K562 (cell line): Measurements from ENCODE around the gene CYLD. TPM values are rescaled to one million over a fixed set of nuclear protein-coding genes. Genes with fewer than 3 reads are reported as not detected.

ENCODE experiments used
- ATAC-seq: fragments of 200-7000 bp; cut with Tn5 transposase; 3 replicates; pipeline ENCODE4 v1.9.1; 2020; ENCODE audit warnings: moderate library complexity
- BruUV-seq: library from RNA; stranded (reverse); fragments of 400-500 nt; replicated peaks from 2 replicates; lab custom pipeline; 2021; lab: Mats Ljungman, UMichigan
- CTCF ChIA-PET: fragments of 300-600 bp; formaldehyde crosslinking; extraction: SDS; loops from one replicate; lab custom pipeline; 2021; ENCODE audit warnings: low intra/inter-chr PET ratio; lab: Yijun Ruan, JAX
- POLR2A ChIA-PET: fragments of 300-600, 350-650 bp; sonication (Branson Sonifier 250); formaldehyde crosslinking; extraction: SDS; loops from one replicate; lab custom pipeline; 2021; ENCODE audit warnings: antibody characterized with exemption, inconsistent platforms; lab: Yijun Ruan, JAX
- DNase-seq, 4 experiments: peaks; one replicate each; pipeline versions ENCODE4 v3.0.0 to v3.0.0-alpha.2; 2011 to 2018; ENCODE audit warnings: low spot score in 3 of 4, mixed read lengths in 3 of 4; ENCODE audit errors: extremely low read depth in 1 of 4
- FAIRE-seq: peaks from 2 replicates; lab custom pipeline; 2011; peaks lifted over from hg19 to GRCh38; lab: Jason Lieb, UNC
- H2AFZ ChIP-seq: 2 replicates; pipeline ENCODE4 v1.6.0; 2011; ENCODE audit warnings: low read depth, low read length, control low read depth, inconsistent platforms
- H3K27ac ChIP-seq: fragments of 200-600 bp; 3 replicates; pipeline ENCODE4 v1.8.0; 2011; ENCODE audit warnings: low read depth, mild to moderate bottlenecking, control low read depth, inconsistent platforms, low read length, moderate library complexity, mixed read lengths; ENCODE audit errors: extremely low read depth
- H3K27me3 ChIP-seq, 2 experiments: fragments of 300-600 bp in 1 of 2; 2 replicates in 1 of 2; 3 replicates in 1 of 2; pipeline versions ENCODE4 v1.6.0 to v1.8.0; 2011; ENCODE audit warnings: inconsistent platforms in 2 of 2, low read length in 2 of 2, mild to moderate bottlenecking in 1 of 2, mixed read lengths in 1 of 2, moderate library complexity in 1 of 2; ENCODE audit not compliant: control insufficient read depth in 2 of 2, insufficient read depth in 2 of 2
- H3K36me3 ChIP-seq: fragments of 300-600 bp; 3 replicates; pipeline ENCODE4 v1.8.0; 2011; ENCODE audit warnings: mild to moderate bottlenecking, low read length, inconsistent platforms; ENCODE audit not compliant: control insufficient read depth, insufficient read depth
- H3K4me1 ChIP-seq, 2 experiments: fragments of 200-600 bp in 1 of 2; replicated peaks in 1 of 2; 2 replicates in 1 of 2; 3 replicates in 1 of 2; pipeline versions ENCODE4 v1.5.1 to v1.8.0; 2011; ENCODE audit warnings: inconsistent platforms in 2 of 2, low read length in 2 of 2, mild to moderate bottlenecking in 1 of 2, mixed read lengths in 1 of 2, moderate library complexity in 1 of 2; ENCODE audit not compliant: control insufficient read depth in 2 of 2, insufficient read depth in 2 of 2
- H3K4me2 ChIP-seq: 2 replicates; pipeline ENCODE4 v1.6.1; 2011; ENCODE audit warnings: low read length, control low read depth, inconsistent platforms, mixed read lengths; ENCODE audit not compliant: insufficient read depth
- H3K4me3 ChIP-seq: fragments of 200-600 bp; sonication (generic), shearing (Covaris generic); 2 replicates; pipeline ENCODE4 v1.5.1; 2016; ENCODE audit warnings: control low read depth, inconsistent platforms
- H3K79me2 ChIP-seq: fragments of 200-600 bp; 3 replicates; pipeline ENCODE4 v1.8.0; 2011; ENCODE audit warnings: low read length, inconsistent platforms; ENCODE audit not compliant: control insufficient read depth, insufficient read depth
- H3K9ac ChIP-seq, 2 experiments: 2 replicates each; pipeline versions ENCODE4 v1.6.0 to v1.6.1; 2011; ENCODE audit warnings: low read depth in 2 of 2, low read length in 2 of 2, control low read depth in 1 of 2, inconsistent platforms in 1 of 2, mild to moderate bottlenecking in 1 of 2, mixed read lengths in 1 of 2; ENCODE audit not compliant: insufficient read depth in 1 of 2
- H3K9me1 ChIP-seq: one replicate; pipeline ENCODE4 v1.6.0; 2011; ENCODE audit warnings: inconsistent platforms, mild to moderate bottlenecking, low read length, moderate library complexity; ENCODE audit not compliant: control insufficient read depth, insufficient read depth
- H3K9me3 ChIP-seq: replicated peaks from 2 replicates; pipeline ENCODE4 v1.5.1; 2011; ENCODE audit warnings: low read depth, low read length, inconsistent platforms; ENCODE audit not compliant: control insufficient read depth, insufficient read depth
- H4K20me1 ChIP-seq: replicated peaks from 2 replicates; pipeline ENCODE4 v1.6.1; 2011; ENCODE audit warnings: low read length, inconsistent platforms, mixed read lengths; ENCODE audit not compliant: control insufficient read depth, insufficient read depth
- BDP1 ChIP-seq: IDR thresholded peaks from 3 replicates; pipeline ENCODE4 v1.6.1; 2011; ENCODE audit not compliant: insufficient read length, insufficient read depth
- BRD4 ChIP-seq: fragments of 200-600 bp; sonication (generic); IDR thresholded peaks from 2 replicates; pipeline ENCODE4 v1.6.1; 2017; ENCODE audit warnings: inconsistent platforms
- ETS2 ChIP-seq: IDR thresholded peaks from 2 replicates; pipeline ENCODE4 v1.6.1; 2016; ENCODE audit warnings: borderline replicate concordance, missing genetic modification characterization, mild to moderate bottlenecking, moderate library complexity, missing compliant biosample characterization; ENCODE audit not compliant: poor library complexity, severe bottlenecking
- FOXJ2 ChIP-seq: fragments of 200-800 bp; sonication (Bioruptor generic); IDR thresholded peaks from 2 replicates; pipeline ENCODE4 v1.6.1; 2016; ENCODE audit warnings: missing genetic modification characterization, missing compliant biosample characterization
- FUS ChIP-seq: fragments of 200-400 bp; formaldehyde crosslinking; optimal IDR thresholded peaks from 2 replicates; pipeline ENCODE3; 2017; ENCODE audit warnings: low read depth, low read length
- MXI1 ChIP-seq: IDR thresholded peaks from 2 replicates; pipeline ENCODE4 v1.6.1; 2011; ENCODE audit warnings: low read depth, mild to moderate bottlenecking, improper control_type of control experiment, low read length
- RB1 ChIP-seq: fragments of 450-650 bp; IDR thresholded peaks from 2 replicates; pipeline ENCODE4 v1.6.1; 2017; ENCODE audit warnings: low read depth, mild to moderate bottlenecking
- RBM17 ChIP-seq: fragments of 200-400 bp; formaldehyde crosslinking; IDR thresholded peaks from 2 replicates; pipeline ENCODE4 v1.6.1; 2017; ENCODE audit warnings: low read depth, mild to moderate bottlenecking, low read length, borderline replicate concordance
- STAT5A ChIP-seq: IDR thresholded peaks from 2 replicates; pipeline ENCODE4 v1.6.1; 2012; ENCODE audit warnings: low read length, inconsistent platforms, borderline replicate concordance
- STAT5B ChIP-seq: fragments of 250-450 bp; sonication (Bioruptor Pico); IDR thresholded peaks from 2 replicates; pipeline ENCODE4 v1.8.0; 2021; ENCODE audit warnings: mild to moderate bottlenecking, inconsistent platforms
- ZNF707 ChIP-seq: fragments of 250-450 bp; sonication (Bioruptor Pico); conservative IDR thresholded peaks from 2 replicates; pipeline ENCODE4 v1.8.0; 2022; ENCODE audit warnings: inconsistent platforms, mild to moderate bottlenecking, moderate library complexity
- WGBS: fragments of 100-300 bp; shearing (Covaris generic); methylation state at CpG from one replicate; pipeline ENCODE4 v1.1.6; 2016; ENCODE audit warnings: low coverage, mixed read lengths; ENCODE audit not compliant: insufficient coverage; ENCODE audit errors: missing lambda C conversion rate; 5-methylcytosine and 5-hydroxymethylcytosine counted together
- in situ Hi-C: fragments of 300-500 bp; cut with MboI; formaldehyde crosslinking; loops from 4 replicates; pipeline ENCODE4 v1.15.0; 2018; ENCODE audit warnings: inconsistent platforms, mixed read lengths
- intact Hi-C: fragments of 100-400 bp; cut with micrococcal nuclease; formaldehyde crosslinking; loops from 2 replicates; pipeline ENCODE4 v1.14.2; 2022
- polyA plus RNA-seq, 8 experiments: library from polyadenylated mRNA; depleted of rRNA in 4 of 8; stranded (reverse) in 5 of 8; unstranded in 3 of 8; fragments of >200 nt; fragmentation: Nextera tagmentation in 2 of 8; fragmentation: Illumina TruSeq in 1 of 8; extraction: Ambion mirVana in 2 of 8; extraction: Trizol in 1 of 8; gene quantifications; 2 replicates each; pipeline versions ENCODE4 v1.2.1 to v1.2.3, GENCODE V29; 2011 to 2014; ENCODE audit warnings: inconsistent platforms in 1 of 8, missing spikeins in 1 of 8
- total RNA-seq, 7 experiments: library from RNA; depleted of rRNA in 6 of 7; stranded (reverse); fragments of >200 nt in 6 of 7; fragmentation: Illumina TruSeq in 2 of 7; extraction: Trizol in 2 of 7; gene quantifications; 2 replicates each; pipeline versions ENCODE4 v1.2.1 to v1.2.3, GENCODE V29; 2011 to 2021; ENCODE audit warnings: low replicate concordance in 1 of 7
- TF ChIP-seq, protein P1 (sequence below): sonication (generic); formaldehyde crosslinking; IDR thresholded peaks from 2 replicates; pipeline ENCODE4 v1.9.0; 2022; ENCODE audit warnings: mild to moderate bottlenecking, missing genetic modification reagents
- TF ChIP-seq, protein P2 (sequence below), 2 experiments: fragments of 450-650 bp; IDR thresholded peaks; 2 replicates each; pipeline ENCODE4 v1.6.1; 2016; ENCODE audit warnings: mild to moderate bottlenecking in 2 of 2, borderline replicate concordance in 1 of 2, low read depth in 1 of 2, moderate library complexity in 1 of 2
- TF ChIP-seq, protein P3 (sequence below): sonication (generic); formaldehyde crosslinking; IDR thresholded peaks from 2 replicates; pipeline ENCODE4 v1.9.0; 2022; ENCODE audit warnings: mild to moderate bottlenecking, missing genetic modification reagents

The CYLD gene
- total and polyA plus RNA-seq, 9 of the 15 experiments (the other 6 are each of a cell fraction or from before 2014, with no cell fraction given), result 3.4 to 7.4 (median 5.3) TPM

DNA sequence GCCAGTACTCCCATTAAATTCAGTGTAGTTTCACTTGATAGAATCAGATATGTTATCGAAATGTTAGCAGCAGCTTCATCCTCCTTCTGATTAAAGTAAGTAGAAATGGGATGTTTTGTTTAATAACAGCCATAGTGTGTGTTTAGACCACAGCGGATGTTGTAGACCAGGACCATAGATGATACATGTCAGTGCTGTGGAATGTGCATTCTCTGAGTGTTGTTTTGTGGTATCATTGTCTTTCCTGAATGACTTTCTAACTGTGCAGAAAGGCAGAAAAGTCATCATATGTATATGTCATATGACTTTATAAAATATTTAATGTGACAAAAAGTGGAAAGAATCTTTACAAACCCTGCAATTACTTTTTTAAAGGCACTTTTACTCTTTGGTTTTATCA is 55.6 kb downstream of the CYLD start:
- no TSS peak for BruUV-seq
- POLR2A ChIA-PET, result no interaction called here
- Histone ChIP-seq H3K36me3 (no peaks in the 10 kb centered on the region), H3K9me3 (no peaks in the 10 kb centered on the region), H3K4me2 (no peak overlapping the region), H3K79me2 (no peaks in the 10 kb centered on the region), H4K20me1 (no peaks in the 10 kb centered on the region), H3K4me1 (no peaks in the 10 kb centered on the region), H3K27me3 (peaks cover 0 to 7% of the 10 kb centered on the region in 2 experiments; a peak in 1 of 5 replicates), H3K9me1 (no peaks in the 10 kb centered on the region), H3K4me3 (no peak overlapping the region), H3K27ac (no peak overlapping the region), H2AFZ (no peak overlapping the region), H3K9ac (no peak overlapping the region)
- ATAC-seq, result no peak
- CTCF ChIA-PET, result no interaction called here
- DNase-seq, result no peak
- FAIRE-seq, result no peak
- intact Hi-C loops, result no loop called here
- 36% methylated on average over 2 of the region's 2 CpGs for WGBS
- in situ Hi-C loops, result no loop called here
- TF ChIP-seq RBM17, result no peak
- no peak for TF ChIP-seq ZNF707 (CRISPR knock-in tag)
- TF ChIP-seq RB1, result no peak
- no peak for TF ChIP-seq FUS
- TF ChIP-seq MXI1, result no peak
- TF ChIP-seq STAT5B (CRISPR knock-in tag), result no peak
- TF ChIP-seq ETS2 (tag), result no peak
- TF ChIP-seq BDP1, result no peak
- no peak for TF ChIP-seq STAT5A
- TF ChIP-seq BRD4, result no peak
- no peak for TF ChIP-seq FOXJ2 (tag)
- TF ChIP-seq, protein P1, sequence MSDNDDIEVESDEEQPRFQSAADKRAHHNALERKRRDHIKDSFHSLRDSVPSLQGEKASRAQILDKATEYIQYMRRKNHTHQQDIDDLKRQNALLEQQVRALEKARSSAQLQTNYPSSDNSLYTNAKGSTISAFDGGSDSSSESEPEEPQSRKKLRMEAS (CRISPR knock-in tag), result no peak
- TF ChIP-seq, protein P2, sequence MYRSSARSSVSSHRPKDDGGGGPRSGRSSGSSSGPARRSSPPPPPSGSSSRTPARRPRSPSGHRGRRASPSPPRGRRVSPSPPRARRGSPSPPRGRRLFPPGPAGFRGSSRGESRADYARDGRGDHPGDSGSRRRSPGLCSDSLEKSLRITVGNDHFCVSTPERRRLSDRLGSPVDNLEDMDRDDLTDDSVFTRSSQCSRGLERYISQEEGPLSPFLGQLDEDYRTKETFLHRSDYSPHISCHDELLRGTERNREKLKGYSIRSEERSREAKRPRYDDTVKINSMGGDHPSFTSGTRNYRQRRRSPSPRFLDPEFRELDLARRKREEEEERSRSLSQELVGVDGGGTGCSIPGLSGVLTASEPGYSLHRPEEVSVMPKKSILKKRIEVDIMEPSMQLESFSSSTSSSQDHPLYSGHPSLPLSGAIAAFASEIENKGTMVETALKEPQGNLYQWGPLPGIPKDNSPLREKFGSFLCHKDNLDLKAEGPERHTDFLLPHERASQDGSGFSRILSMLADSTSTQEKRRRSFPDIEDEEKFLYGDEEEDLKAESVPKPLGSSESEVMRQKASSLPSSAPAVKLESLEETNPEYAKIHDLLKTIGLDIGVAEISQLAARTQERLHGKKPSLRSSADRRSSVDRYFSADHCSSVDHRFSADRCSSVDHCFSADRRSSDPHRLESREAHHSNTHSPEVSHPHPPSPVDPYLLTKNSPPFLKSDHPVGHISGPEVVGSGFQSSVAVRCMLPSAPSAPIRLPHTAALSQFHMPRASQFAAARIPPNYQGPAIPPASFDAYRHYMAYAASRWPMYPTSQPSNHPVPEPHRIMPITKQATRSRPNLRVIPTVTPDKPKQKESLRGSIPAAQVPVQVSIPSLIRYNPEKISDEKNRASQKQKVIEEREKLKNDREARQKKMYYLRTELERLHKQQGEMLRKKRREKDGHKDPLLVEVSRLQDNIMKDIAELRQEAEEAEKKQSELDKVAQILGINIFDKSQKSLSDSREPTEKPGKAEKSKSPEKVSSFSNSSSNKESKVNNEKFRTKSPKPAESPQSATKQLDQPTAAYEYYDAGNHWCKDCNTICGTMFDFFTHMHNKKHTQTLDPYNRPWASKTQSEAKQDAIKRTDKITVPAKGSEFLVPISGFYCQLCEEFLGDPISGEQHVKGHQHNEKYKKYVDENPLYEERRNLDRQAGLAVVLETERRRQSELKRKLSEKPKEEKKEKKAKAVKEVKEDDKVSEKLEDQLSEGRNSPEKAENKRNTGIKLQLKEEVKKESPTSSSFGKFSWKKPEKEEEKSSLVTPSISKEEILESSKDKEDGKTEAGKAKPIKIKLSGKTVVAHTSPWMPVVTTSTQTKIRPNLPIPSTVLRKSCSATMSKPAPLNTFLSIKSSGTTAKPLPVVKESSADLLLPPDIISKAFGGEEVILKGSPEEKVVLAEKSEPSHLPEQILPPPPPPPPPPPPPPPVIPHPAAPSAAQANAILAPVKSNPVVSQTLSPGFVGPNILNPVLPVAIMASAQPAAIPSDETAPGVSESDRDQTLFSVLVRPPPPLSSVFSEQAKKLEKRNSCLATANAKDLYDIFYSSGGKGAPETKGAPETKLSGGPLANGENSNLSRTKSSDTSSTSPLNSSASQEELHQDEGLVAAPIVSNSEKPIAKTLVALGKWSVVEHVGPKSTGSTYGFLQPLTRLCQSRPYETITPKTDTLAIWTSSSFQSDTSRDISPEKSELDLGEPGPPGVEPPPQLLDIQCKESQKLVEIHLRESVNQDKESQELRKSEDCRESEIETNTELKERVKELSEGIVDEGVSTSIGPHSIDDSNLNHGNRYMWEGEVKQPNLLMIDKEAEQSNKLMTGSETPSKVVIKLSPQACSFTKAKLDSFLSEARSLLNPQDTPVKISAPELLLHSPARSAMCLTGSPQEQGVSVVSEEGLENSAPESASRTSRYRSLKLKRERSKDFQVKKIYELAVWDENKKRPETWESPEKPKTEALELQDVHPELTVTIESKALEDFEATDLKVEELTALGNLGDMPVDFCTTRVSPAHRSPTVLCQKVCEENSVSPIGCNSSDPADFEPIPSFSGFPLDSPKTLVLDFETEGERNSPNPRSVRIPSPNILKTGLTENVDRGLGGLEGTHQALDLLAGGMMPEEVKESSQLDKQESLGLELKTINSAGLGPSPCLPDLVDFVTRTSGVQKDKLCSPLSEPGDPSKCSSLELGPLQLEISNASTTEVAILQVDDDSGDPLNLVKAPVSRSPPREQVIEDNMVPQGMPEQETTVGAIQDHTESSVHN (IDR thresholded peaks at IDR 0.05; ENCODE audit: borderline replicate concordance in 1 of 2, low read depth in 1 of 2), result no peak
- TF ChIP-seq, protein P3, sequence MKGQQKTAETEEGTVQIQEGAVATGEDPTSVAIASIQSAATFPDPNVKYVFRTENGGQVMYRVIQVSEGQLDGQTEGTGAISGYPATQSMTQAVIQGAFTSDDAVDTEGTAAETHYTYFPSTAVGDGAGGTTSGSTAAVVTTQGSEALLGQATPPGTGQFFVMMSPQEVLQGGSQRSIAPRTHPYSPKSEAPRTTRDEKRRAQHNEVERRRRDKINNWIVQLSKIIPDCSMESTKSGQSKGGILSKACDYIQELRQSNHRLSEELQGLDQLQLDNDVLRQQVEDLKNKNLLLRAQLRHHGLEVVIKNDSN, result no peak
